Measurements from ENCODE around the gene PGF.

Gene PGF

GRCh38 chr14:74956027-74956279, 556 bp upstream of the PGF start:
- H3K9me3 ChIP-seq (ENCODE audit: control insufficient read depth, low read length) = no peaks in the 10 kb centered on the region
- H3K4me1 ChIP-seq (ENCODE audit: control insufficient read depth, insufficient read depth, low read length, poor library complexity, severe bottlenecking) = peaks cover 31% of the 10 kb centered on the region
- peaks cover 9% of the 10 kb centered on the region for H3K36me3 ChIP-seq (ENCODE audit: control insufficient read depth, insufficient read depth, low read length)
- 77 to 95% methylated on average over 3 to 5 of the region's 9 CpGs for WGBS, 2 experiments (ENCODE audit: insufficient coverage in 2 of 2)
- peak overlapping the region; percentile 79 for H3K27ac ChIP-seq (ENCODE audit: low read depth, low read length, severe bottlenecking)
- H3K4me3 ChIP-seq (ENCODE audit: extremely low read depth, insufficient read depth, low read length, poor library complexity, severe bottlenecking) = peak overlapping the region; percentile 58

- Histone ChIP-seq H3K4me1 (ENCODE audit: control insufficient read depth, insufficient read depth, low read length, poor library complexity, severe bottlenecking) (peaks cover 41% of the 10 kb centered on the region), H3K36me3 (ENCODE audit: control insufficient read depth, insufficient read depth, low read length) (peaks cover 18% of the 10 kb centered on the region), H3K27ac (ENCODE audit: low read depth, low read length, severe bottlenecking) (no peak overlapping the region), H3K9me3 (ENCODE audit: control insufficient read depth, low read length) (no peaks in the 10 kb centered on the region), H3K4me3 (ENCODE audit: extremely low read depth, insufficient read depth, low read length, poor library complexity, severe bottlenecking) (peak overlapping the region; percentile 58)
- whole genome bisulfite sequencing, 2 experiments (ENCODE audit: insufficient coverage in 2 of 2) = 61% methylated on average over 2 of the region's 3 CpGs; no CpG with 5 or more reads in 1 of the 2 experiments
These were observed 509 bp downstream of the PGF start for GRCh38 chr14:74954947-74955228.

GRCh38 chr14:74954232-74954946, 1.0 kb downstream of the PGF start:
- no peaks in the 10 kb centered on the region for H3K9me3 ChIP-seq (ENCODE audit: control insufficient read depth, low read length)
- peak overlapping the region; percentile 49 for H3K27ac ChIP-seq (ENCODE audit: low read depth, low read length, severe bottlenecking)
- peaks cover 22% of the 10 kb centered on the region for H3K36me3 ChIP-seq (ENCODE audit: control insufficient read depth, insufficient read depth, low read length)
- peak overlapping the region; percentile 58 for H3K4me3 ChIP-seq (ENCODE audit: extremely low read depth, insufficient read depth, low read length, poor library complexity, severe bottlenecking)
- H3K4me1 ChIP-seq (ENCODE audit: control insufficient read depth, insufficient read depth, low read length, poor library complexity, severe bottlenecking) = peaks cover 43% of the 10 kb centered on the region
- 58 to 69% methylated on average over 8 to 11 of the region's 18 CpGs for WGBS, 2 experiments (ENCODE audit: insufficient coverage in 2 of 2)

GRCh38 chr14:74953686-74954085, 1.7 kb downstream of the PGF start:
- Histone ChIP-seq H3K36me3 (ENCODE audit: control insufficient read depth, insufficient read depth, low read length) (peaks cover 29% of the 10 kb centered on the region), H3K9me3 (ENCODE audit: control insufficient read depth, low read length) (no peaks in the 10 kb centered on the region), H3K4me3 (ENCODE audit: extremely low read depth, insufficient read depth, low read length, poor library complexity, severe bottlenecking) (peak overlapping the region; percentile 58), H3K27ac (ENCODE audit: low read depth, low read length, severe bottlenecking) (no peak overlapping the region), H3K4me1 (ENCODE audit: control insufficient read depth, insufficient read depth, low read length, poor library complexity, severe bottlenecking) (peaks cover 43% of the 10 kb centered on the region)
- 75 to 98% methylated on average over 1 to 4 of the region's 5 CpGs for WGBS, 2 experiments (ENCODE audit: insufficient coverage in 2 of 2)

- WGBS, 2 experiments (ENCODE audit: insufficient coverage in 2 of 2) = 93 to 96% methylated on average over 16 to 17 of the region's 18 CpGs
- Histone ChIP-seq H3K36me3 (ENCODE audit: control insufficient read depth, insufficient read depth, low read length) (peaks cover 37% of the 10 kb centered on the region), H3K4me1 (ENCODE audit: control insufficient read depth, insufficient read depth, low read length, poor library complexity, severe bottlenecking) (peaks cover 43% of the 10 kb centered on the region), H3K4me3 (ENCODE audit: extremely low read depth, insufficient read depth, low read length, poor library complexity, severe bottlenecking) (peak overlapping the region; percentile 5), H3K27ac (ENCODE audit: low read depth, low read length, severe bottlenecking) (no peak overlapping the region), H3K9me3 (ENCODE audit: control insufficient read depth, low read length) (no peaks in the 10 kb centered on the region)
These were observed 2.5 kb downstream of the PGF start for GRCh38 chr14:74952697-74953484.

GRCh38 chr14:74952180-74952665, 3.2 kb downstream of the PGF start:
- H3K4me1 ChIP-seq (ENCODE audit: control insufficient read depth, insufficient read depth, low read length, poor library complexity, severe bottlenecking) = peaks cover 43% of the 10 kb centered on the region
- H3K27ac ChIP-seq (ENCODE audit: low read depth, low read length, severe bottlenecking) = no peak overlapping the region
- H3K36me3 ChIP-seq (ENCODE audit: control insufficient read depth, insufficient read depth, low read length) = peaks cover 43% of the 10 kb centered on the region
- 98 to 100% methylated on average over 5 to 6 of the region's 6 CpGs for WGBS, 2 experiments (ENCODE audit: insufficient coverage in 2 of 2)
- H3K4me3 ChIP-seq (ENCODE audit: extremely low read depth, insufficient read depth, low read length, poor library complexity, severe bottlenecking) = no peak overlapping the region
- H3K9me3 ChIP-seq (ENCODE audit: control insufficient read depth, low read length) = no peaks in the 10 kb centered on the region

GRCh38 chr14:74951443-74952179, 3.8 kb downstream of the PGF start:
- no peak overlapping the region for H3K4me3 ChIP-seq (ENCODE audit: extremely low read depth, insufficient read depth, low read length, poor library complexity, severe bottlenecking)
- H3K27ac ChIP-seq (ENCODE audit: low read depth, low read length, severe bottlenecking) = peak overlapping the region; percentile 64
- H3K9me3 ChIP-seq (ENCODE audit: control insufficient read depth, low read length) = no peaks in the 10 kb centered on the region
- 74 to 88% methylated on average over 6 to 10 of the region's 15 CpGs for WGBS, 2 experiments (ENCODE audit: insufficient coverage in 2 of 2)
- peaks cover 40% of the 10 kb centered on the region for H3K4me1 ChIP-seq (ENCODE audit: control insufficient read depth, insufficient read depth, low read length, poor library complexity, severe bottlenecking)
- peaks cover 49% of the 10 kb centered on the region for H3K36me3 ChIP-seq (ENCODE audit: control insufficient read depth, insufficient read depth, low read length)

GRCh38 chr14:74950795-74951442, 4.5 kb downstream of the PGF start:
- peaks cover 33% of the 10 kb centered on the region for H3K4me1 ChIP-seq (ENCODE audit: control insufficient read depth, insufficient read depth, low read length, poor library complexity, severe bottlenecking)
- H3K36me3 ChIP-seq (ENCODE audit: control insufficient read depth, insufficient read depth, low read length) = peaks cover 55% of the 10 kb centered on the region
- no peak overlapping the region for H3K4me3 ChIP-seq (ENCODE audit: extremely low read depth, insufficient read depth, low read length, poor library complexity, severe bottlenecking)
- no peaks in the 10 kb centered on the region for H3K9me3 ChIP-seq (ENCODE audit: control insufficient read depth, low read length)
- peak overlapping the region; percentile 64 for H3K27ac ChIP-seq (ENCODE audit: low read depth, low read length, severe bottlenecking)
- 85 to 94% methylated on average over 4 to 6 of the region's 9 CpGs for WGBS, 2 experiments (ENCODE audit: insufficient coverage in 2 of 2)

GRCh38 chr14:74949859-74950573, 5.4 kb downstream of the PGF start:
- peaks cover 30% of the 10 kb centered on the region for H3K4me1 ChIP-seq (ENCODE audit: control insufficient read depth, insufficient read depth, low read length, poor library complexity, severe bottlenecking)
- peak overlapping the region; percentile 10 for H3K27ac ChIP-seq (ENCODE audit: low read depth, low read length, severe bottlenecking)
- WGBS, 2 experiments (ENCODE audit: insufficient coverage in 2 of 2) = 97% methylated on average over 15 of the region's 17 CpGs
- H3K9me3 ChIP-seq (ENCODE audit: control insufficient read depth, low read length) = no peaks in the 10 kb centered on the region
- peaks cover 63% of the 10 kb centered on the region for H3K36me3 ChIP-seq (ENCODE audit: control insufficient read depth, insufficient read depth, low read length)
- H3K4me3 ChIP-seq (ENCODE audit: extremely low read depth, insufficient read depth, low read length, poor library complexity, severe bottlenecking) = no peak overlapping the region

GRCh38 chr14:74949191-74949601, 6.2 kb downstream of the PGF start:
- H3K4me3 ChIP-seq (ENCODE audit: extremely low read depth, insufficient read depth, low read length, poor library complexity, severe bottlenecking) = no peak overlapping the region
- no peaks in the 10 kb centered on the region for H3K9me3 ChIP-seq (ENCODE audit: control insufficient read depth, low read length)
- peaks cover 69% of the 10 kb centered on the region for H3K36me3 ChIP-seq (ENCODE audit: control insufficient read depth, insufficient read depth, low read length)
- 95 to 96% methylated on average over 16 of the region's 16 CpGs for WGBS, 2 experiments (ENCODE audit: insufficient coverage in 2 of 2)
- H3K27ac ChIP-seq (ENCODE audit: low read depth, low read length, severe bottlenecking) = no peak overlapping the region
- peaks cover 27% of the 10 kb centered on the region for H3K4me1 ChIP-seq (ENCODE audit: control insufficient read depth, insufficient read depth, low read length, poor library complexity, severe bottlenecking)
